GM23338 (cell line): Measurements from ENCODE around the gene ADRA1B.

Source experiments
- POLR2AphosphoS5 ChIP-seq: IDR thresholded peaks from 2 replicates; pipeline ENCODE4 v1.6.1; 2016; ENCODE audit warnings: antibody characterized with exemption, low read depth
- TF ChIP-seq, protein P1 (sequence below), 2 experiments: fragments of 200-600 bp in 1 of 2; sonication (generic) in 1 of 2; conservative IDR thresholded peaks; 2 replicates each; pipeline versions ENCODE4 v1.5.1 to v1.6.1; 2016 to 2017; ENCODE audit warnings: antibody characterized with exemption in 2 of 2, low read depth in 2 of 2, mild to moderate bottlenecking in 2 of 2, moderate library complexity in 1 of 2

DNA sequence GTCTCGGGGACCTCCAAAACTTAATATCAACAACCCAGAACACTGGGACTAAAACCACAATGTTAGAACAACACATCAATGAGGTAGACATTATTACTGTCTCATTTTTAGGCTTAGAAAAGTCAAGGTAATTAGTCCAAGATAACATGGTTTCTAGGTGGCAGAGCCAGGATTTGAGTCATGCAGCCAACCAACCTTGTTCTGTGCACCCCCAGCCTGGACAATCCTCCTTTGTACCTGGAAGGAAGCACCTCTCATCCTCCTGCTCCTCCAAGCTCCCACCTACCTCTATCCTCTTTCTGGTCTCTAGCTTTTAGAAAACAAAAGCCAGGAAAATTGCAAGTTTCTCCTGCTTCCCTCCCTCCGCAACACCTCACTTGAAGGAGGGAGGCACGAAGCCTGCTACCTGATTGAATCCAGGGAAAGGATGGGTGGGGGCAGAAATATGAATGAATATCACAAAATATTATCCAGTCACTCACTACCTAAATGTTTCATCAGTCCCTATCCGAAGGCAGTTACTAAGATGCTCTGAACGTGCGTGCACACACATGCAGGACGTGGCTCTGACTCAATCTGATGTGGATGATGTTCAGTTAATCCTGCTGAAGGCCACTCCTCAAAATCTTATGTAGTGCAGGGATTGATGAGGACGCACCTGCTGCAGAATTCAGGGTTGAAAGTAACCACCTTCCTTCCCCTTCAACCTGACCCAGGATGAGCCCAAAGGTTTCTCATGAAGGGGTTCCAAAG, 66.3 kb downstream of the ADRA1B start:
- TF ChIP-seq, protein P1, sequence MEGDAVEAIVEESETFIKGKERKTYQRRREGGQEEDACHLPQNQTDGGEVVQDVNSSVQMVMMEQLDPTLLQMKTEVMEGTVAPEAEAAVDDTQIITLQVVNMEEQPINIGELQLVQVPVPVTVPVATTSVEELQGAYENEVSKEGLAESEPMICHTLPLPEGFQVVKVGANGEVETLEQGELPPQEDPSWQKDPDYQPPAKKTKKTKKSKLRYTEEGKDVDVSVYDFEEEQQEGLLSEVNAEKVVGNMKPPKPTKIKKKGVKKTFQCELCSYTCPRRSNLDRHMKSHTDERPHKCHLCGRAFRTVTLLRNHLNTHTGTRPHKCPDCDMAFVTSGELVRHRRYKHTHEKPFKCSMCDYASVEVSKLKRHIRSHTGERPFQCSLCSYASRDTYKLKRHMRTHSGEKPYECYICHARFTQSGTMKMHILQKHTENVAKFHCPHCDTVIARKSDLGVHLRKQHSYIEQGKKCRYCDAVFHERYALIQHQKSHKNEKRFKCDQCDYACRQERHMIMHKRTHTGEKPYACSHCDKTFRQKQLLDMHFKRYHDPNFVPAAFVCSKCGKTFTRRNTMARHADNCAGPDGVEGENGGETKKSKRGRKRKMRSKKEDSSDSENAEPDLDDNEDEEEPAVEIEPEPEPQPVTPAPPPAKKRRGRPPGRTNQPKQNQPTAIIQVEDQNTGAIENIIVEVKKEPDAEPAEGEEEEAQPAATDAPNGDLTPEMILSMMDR (conservative IDR thresholded peaks at IDR 0.05; ENCODE audit: low read depth in 2 of 2): no peak
- no peak for TF ChIP-seq POLR2AphosphoS5
